GM19328 (cell line): ENCODE measurements around the gene TRHDE.

Experiments used
- ATAC-seq: cut with Tn5 transposase; IDR thresholded peaks from one replicate; pipeline ENCODE4 v1.9.1; 2021; ENCODE audit warnings: mild to moderate bottlenecking, moderate library complexity; ENCODE audit not compliant: unreplicated experiment

The TRHDE gene

DNA sequence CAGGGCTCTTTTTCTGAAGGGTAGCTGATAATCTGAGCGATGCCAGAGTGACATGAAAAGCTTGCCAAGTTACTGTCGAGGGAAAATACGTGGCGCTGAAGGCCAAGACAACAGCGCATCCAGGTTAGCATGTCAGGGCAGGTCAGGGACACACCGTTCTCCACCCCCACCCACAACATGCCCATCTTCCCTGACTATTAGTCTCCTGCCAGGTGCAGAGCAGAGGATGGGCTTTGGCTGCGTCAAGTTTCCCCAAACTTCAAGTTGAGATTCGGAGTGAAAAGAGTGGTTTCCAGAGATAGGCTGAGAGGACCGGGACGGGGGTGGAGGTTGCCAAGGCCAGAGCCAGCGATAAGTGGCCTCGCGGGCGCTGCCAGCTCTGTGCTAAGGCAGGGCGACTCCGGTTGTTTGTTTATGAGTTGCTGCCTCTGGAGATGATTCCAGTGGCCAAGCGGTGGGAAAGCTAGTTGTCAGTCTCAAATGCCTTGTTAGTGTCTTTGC, 1.7 kb downstream of the TRHDE start:
- no peak for ATAC-seq

- no peak for ATAC-seq
Measured at GRCh38 chr12:72274931-72275330, 2.8 kb downstream of the TRHDE start.

DNA sequence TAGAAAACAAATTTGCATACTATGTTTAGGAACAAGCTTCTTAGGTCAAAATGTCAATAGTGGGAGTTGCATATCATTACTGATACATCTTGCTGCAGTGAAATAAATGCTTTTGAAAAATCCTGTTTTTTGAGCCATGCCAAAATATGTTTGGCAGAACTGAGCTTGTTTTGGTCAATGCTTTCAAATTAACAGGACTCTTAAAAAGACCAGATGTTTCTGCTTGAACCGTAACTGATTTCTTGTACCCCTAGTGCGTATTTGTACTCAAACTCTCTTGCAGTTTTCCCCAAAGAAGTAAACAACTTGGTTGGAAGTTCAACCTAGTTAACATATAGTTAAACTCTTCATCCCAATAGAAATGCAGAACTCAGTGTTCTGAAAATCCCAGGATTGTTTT, 3.4 kb downstream of the TRHDE start:
- no peak for ATAC-seq

GRCh38 chr12:72276181-72276805, 4.1 kb downstream of the TRHDE start:
- ATAC-seq = no peak

GRCh38 chr12:72277415-72277814, 5.2 kb downstream of the TRHDE start:
- ATAC-seq = no peak

- ATAC-seq = no peak
Measured at GRCh38 chr12:72278894-72279293, 6.7 kb downstream of the TRHDE start.

DNA sequence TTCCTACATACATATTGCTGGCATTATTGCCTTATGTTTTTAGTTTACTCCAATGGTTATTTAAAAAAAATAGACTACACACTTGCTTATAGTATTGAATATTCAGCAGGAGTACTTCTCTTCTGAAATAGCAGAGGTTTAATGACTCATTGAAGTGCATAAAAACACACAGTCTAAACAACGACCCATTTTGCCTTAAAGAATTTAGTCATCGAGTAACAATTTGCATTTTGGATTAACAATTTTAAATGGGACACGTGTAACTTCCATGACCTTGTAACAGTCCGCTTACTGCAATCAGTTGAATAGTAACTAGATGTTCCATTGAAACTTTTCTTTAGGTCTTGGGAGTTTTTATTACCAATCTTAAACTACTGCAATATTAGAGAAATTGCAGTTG, 9.0 kb downstream of the TRHDE start:
- ATAC-seq = no peak

DNA sequence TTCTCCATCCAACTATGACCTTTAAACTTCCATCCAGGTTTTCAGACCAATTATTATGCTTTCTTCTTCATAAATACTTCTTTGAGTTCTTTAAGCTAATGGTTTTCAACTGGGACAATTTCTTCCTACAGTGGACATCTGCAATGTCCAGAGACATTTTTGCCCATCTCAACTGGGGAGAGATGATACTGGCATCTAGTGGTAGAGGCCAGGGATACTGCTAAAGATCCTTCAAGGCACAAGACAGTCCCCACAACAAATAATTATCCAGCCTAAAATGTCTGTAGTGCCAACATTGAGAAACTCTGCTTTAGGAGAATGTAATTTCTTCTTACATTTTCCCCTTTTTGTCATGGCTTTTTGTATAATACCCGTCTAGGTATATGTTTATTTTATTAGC, 10.6 kb downstream of the TRHDE start:
- ATAC-seq = no peak

- no peak for ATAC-seq
Measured at GRCh38 chr12:72285861-72286260, 13.7 kb downstream of the TRHDE start.

DNA sequence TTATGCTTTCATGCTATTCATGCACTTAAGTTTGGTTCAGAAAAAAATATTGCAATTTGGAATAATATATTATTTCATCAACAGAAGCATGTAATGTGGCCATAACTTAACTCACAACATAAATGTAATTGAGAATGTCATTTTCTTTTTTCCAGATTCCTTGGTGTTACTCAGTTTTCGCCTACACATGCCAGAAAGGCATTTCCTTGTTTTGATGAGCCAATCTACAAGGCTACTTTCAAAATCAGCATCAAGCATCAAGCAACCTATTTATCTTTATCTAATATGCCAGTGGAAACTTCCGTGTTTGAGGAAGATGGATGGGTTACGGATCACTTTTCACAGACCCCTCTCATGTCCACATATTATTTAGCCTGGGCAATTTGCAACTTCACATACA, 14.4 kb downstream of the TRHDE start:
- ATAC-seq = no peak

DNA sequence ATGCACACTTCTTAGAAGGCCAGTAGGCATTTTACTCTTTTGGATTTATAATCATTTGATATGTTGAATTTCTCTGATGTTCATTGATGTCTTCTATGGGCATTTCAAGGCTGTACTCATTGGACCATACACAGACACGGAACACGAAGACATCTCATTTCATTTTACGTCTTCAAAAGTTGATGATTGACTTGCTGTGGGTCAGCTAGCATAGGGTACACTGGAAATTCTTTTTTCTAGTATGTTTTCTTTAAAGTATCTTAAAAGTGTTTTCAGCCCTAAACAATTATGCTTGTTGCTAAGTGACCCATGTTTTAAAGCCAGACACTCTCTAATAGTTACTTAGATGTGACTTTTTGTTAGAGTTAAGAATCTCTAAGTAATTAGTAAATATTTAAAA, 16.3 kb downstream of the TRHDE start:
- no peak for ATAC-seq

DNA sequence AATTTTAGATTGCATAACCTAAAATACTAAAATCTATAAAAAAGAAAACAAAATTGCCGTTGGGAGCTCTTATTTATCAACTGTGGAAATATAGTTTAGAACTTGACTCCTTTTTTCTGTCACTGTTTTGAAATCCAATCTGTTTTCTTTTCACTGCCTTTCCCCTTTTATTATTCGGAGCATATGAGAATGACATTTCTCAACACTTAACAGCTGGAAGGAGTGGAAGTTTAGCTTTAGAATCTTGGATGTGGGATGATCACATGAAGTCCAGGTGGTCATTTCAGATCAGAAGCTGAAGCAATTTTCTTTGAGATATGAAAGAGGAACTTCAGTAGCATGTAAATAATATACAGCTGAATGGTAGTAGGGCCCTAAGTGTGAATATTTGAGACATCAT, 16.7 kb downstream of the TRHDE start:
- no peak for ATAC-seq

- no peak for ATAC-seq
Measured at GRCh38 chr12:72289633-72290032, 17.5 kb downstream of the TRHDE start.

DNA sequence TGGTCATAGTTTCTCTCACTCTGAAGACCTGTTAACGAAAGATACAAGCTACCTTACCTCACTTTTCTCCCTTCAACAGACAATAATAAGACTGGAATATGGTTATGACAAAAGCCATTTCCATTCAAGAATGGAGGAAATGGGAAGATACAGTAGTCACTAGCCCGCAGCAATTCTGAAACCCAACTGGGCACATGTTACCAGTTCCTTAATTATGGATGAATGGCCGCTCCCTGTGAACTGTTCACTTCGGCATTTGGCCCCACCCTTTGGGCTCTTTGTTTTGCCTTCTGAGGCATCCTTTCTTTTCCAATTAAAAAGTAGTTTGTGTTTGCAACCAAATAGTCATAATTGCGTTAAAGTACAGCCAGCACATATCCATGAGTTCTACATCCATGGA, 19.0 kb downstream of the TRHDE start:
- no peak for ATAC-seq

- no peak for ATAC-seq
Measured at GRCh38 chr12:72293701-72294100, 21.5 kb downstream of the TRHDE start.

DNA sequence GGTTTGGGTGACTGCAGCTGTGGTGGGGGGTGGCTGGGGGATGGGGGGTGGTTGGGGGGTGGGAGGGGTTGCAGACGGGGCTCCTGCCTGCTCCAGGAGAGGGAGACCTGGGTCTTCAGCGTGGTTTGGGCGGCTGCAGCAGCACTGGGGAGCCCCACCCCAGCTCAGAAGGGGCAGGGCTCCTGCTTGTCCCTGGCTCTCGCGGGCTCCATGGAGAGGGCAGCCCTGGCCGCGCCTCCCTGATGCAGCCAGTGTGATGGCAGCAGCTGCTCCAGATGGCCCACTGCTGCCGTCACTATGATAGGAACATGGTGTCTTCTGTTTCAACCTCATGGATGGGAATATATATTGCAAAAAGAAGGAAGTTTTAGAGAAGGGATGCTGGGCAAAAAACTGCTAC, 22.9 kb downstream of the TRHDE start:
- no peak for ATAC-seq

DNA sequence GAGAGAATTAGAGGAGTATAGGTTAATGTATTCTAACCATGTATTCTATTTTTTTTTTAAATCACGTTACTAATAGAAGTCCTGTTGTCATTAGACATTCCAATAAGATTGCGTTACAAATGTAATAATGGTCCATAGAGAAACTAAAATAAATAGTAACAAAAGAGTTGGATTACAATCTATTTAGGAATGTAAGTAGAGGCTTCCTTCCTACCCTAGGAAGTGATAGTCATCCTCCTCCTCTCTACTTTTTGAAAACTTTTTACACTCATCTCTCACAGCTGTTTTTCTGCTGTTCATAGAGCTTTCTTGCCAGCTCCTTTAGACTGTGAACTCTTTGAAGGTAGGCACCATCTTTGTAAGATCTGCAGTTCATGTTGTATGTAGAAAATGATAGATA, 23.6 kb downstream of the TRHDE start:
- ATAC-seq = no peak

DNA sequence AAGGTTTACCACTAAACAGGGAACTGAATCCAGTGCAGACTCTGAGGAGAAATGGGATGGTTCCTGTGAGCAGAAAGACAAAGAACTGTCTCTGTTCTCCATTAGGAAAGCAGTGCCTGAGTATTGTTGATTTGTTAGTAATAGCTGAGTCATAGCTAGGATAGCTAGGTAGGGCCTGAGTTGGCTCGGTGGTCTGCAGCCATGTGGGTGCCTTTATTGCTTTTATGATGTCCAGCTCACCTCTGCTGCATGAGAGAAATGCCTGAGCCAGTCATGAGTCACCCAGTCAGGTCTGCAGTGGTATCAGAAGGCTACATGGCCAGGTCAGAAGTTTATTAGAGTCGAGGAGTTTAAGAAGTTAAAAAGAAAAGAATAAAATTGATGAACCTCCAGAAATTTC, 24.2 kb downstream of the TRHDE start:
- no peak for ATAC-seq

- no peak for ATAC-seq
Measured at GRCh38 chr12:72297666-72298065, 25.5 kb downstream of the TRHDE start.

- ATAC-seq = no peak
Measured at GRCh38 chr12:72300728-72301127, 28.6 kb downstream of the TRHDE start.

DNA sequence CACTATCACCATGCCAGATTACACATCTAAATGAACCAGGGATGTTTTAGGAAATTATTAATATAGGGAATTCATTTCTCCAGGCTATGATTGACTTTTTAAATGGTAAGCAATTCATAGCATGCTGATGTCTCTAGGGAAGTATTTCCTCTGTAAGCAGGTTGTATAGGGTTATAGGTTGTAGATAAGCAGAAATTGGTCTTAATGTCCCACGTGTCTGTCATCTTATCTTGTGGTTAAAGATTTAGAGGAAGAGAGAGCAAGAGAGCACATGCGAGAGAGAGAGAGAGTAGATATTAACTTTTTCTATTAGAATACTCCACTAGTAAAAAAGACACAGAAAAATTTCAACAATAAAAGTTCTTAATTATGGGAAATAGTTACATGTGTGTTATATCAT, 32.6 kb downstream of the TRHDE start:
- no peak for ATAC-seq

- no peak for ATAC-seq
Measured at GRCh38 chr12:72307229-72307628, 35.1 kb downstream of the TRHDE start.

DNA sequence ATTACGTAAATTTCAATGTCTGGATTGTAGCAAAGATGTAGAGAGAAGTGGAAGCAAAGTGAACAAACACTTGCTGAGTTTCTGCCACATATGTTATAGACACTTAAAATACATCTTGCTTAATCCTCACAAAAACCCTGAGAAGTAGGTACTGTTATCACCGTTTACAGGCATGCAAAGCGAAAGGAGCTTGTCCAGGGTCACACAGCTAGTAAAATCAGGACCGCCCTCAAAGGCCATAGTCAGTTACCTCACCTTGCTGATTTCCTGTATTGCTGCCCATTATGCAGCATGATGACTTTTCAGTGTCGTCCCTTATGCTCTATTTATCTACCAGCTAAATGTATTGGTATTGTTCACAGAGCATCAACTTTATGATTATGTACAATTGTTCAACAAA, 39.8 kb downstream of the TRHDE start:
- ATAC-seq = no peak
